Epithelial cell of prostate (primary cell): Measurements from ENCODE around the gene MID1.

ENCODE experiments used
- DNase-seq: peaks from one replicate; pipeline ENCODE4 v3.0.0-alpha.2; 2011; ENCODE audit warnings: low read depth, low spot score
- H3K27ac ChIP-seq: fragments of 450-650 bp; 2 replicates; pipeline ENCODE4 v1.5.1; 2017; ENCODE audit warnings: mild to moderate bottlenecking

MID1 gene

DNA sequence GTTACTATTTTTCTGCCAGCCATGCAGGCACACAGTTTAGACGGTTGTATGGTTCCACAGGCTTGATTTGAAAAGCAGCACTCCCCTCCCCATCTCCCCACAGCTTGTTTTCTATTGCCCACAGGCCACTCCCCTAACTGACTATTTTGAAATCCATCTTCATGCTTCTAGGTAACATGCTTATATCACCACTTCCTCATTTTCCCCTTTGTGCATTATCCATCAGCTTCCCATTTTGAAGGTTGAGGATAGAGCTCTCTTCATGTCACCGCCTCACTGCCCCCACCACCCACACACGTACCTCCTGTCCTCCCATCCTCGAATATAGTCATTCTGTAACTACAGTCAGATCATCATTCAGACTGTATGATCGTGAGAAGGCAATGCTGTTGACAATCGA is 224.7 kb downstream of the MID1 start:
- DNase-seq = no peak
- no peak overlapping the region for H3K27ac ChIP-seq
